ENCODE measurements around the gene SKIC2. TPM values are rescaled to one million over a fixed set of nuclear protein-coding genes. Genes with fewer than 3 reads are reported as not detected.
"Not testable (repeated sequence)": the region's sequence is repeated elsewhere in the genome, so short reads cannot be mapped to it uniquely, and the experiment has no call there.

SKIC2 gene
- polyA plus RNA-seq, 2 donors: 39.1 to 58.0 TPM

DNA sequence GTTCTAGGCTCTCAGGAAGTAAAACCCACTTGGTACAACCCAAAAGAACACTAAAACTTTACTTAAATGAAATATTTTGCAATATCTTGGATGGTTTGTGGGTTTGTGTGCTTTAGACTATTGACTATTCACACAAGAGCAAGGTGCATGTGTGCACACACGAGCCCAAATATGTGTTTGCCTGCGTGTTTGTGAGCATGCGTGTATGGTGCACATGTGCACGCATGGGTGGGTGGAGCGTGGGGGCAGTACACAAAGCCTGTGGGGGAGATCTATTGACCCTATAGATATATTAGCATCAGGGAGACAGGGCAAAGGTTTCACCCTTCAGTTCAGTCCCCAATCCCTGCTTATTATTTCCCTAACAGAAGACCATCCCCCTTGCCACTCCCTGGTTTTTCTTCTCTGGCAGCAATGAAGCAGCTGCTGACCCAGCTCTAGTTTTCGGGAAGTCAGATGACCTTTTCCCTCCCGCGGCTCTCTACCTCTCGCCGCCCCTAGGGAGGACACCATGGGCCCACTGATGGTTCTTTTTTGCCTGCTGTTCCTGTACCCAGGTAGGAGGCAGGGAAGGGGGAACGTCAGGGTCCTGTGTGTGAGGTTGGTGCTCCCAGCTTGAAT is 31.6 kb upstream of the SKIC2 start, which contains the start of gene C2:
Gene C2 (plus strand): TSS at position 476 of the 621 bp plus-strand sequence. CDS start 36 bp downstream, at position 512.
- no peak within 1 kb of the TSS for H3K27ac ChIP-seq (ENCODE audit: low read depth in 2 of 2, low read length in 1 of 2)

DNA sequence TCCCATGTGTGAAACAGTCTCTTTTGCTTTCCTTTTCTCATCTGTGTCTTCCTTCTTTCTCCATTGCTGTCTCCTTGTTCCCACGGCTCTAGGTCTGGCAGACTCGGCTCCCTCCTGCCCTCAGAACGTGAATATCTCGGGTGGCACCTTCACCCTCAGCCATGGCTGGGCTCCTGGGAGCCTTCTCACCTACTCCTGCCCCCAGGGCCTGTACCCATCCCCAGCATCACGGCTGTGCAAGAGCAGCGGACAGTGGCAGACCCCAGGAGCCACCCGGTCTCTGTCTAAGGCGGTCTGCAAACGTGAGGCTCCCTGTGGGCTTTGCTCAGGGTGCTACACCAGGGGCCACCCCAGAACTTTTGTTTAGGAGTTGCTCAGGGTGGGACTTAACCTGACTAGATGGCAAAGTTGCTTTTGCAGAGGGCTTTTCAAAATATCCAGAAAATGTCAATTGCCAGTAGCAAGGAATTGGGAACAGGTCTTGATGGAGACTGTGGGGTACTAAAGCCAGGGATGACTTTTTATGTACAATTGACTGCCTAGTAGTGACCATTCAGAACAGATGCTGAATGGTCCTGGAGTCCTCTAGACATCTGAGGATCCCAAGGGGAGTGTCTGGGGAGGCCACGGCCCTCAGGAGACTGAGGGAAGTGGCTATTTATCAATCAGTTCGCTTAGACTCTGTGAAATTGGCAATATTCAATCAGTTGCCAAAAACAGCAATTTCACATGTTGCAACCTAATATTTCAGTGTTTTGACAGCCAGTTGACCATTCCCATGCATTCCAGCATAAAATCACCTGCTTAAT is 30.9 kb upstream of the SKIC2 start:
- Histone ChIP-seq H3K27ac (ENCODE audit: low read depth in 2 of 2, low read length in 1 of 2) (no peak overlapping the region), H3K36me3 (ENCODE audit: control insufficient read depth in 2 of 2, insufficient read depth in 2 of 2, low read length in 1 of 2) (no peaks in the 10 kb centered on the region), H3K27me3 (ENCODE audit: control insufficient read depth in 1 of 2, insufficient read depth in 2 of 2, low read length in 2 of 2) (no peaks in the 10 kb centered on the region), H3K4me3 (ENCODE audit: low read depth in 1 of 2, low read length in 2 of 2) (no peak overlapping the region), H3K9me3 (ENCODE audit: control insufficient read depth in 2 of 2, insufficient read depth in 1 of 2, low read depth in 1 of 2, low read length in 1 of 2) (no peaks in the 10 kb centered on the region), H3K4me1 (ENCODE audit: control insufficient read depth in 2 of 2, insufficient read depth in 2 of 2, low read length in 1 of 2) (no peaks in the 10 kb centered on the region)
- 74 to 80% methylated on average over 11 of the region's 11 CpGs for WGBS, 2 donors

More for the DNA sequence above, 31.6 kb upstream of the SKIC2 start, which contains the start of gene C2:
- H3K4me3 ChIP-seq (ENCODE audit: low read depth in 1 of 2, low read length in 2 of 2): no peak within 1 kb of the TSS
- H3K36me3 ChIP-seq (ENCODE audit: control insufficient read depth in 2 of 2, insufficient read depth in 2 of 2, low read length in 1 of 2): no peaks in the 10 kb centered on the region
- no peaks in the 10 kb centered on the region for H3K4me1 ChIP-seq (ENCODE audit: control insufficient read depth in 2 of 2, insufficient read depth in 2 of 2, low read length in 1 of 2)
- WGBS, 2 donors: 57 to 68% methylated on average over 11 of the region's 11 CpGs
- no peaks in the 10 kb centered on the region for H3K27me3 ChIP-seq (ENCODE audit: control insufficient read depth in 1 of 2, insufficient read depth in 2 of 2, low read length in 2 of 2)
- no peaks in the 10 kb centered on the region for H3K9me3 ChIP-seq (ENCODE audit: control insufficient read depth in 2 of 2, insufficient read depth in 1 of 2, low read depth in 1 of 2, low read length in 1 of 2)

DNA sequence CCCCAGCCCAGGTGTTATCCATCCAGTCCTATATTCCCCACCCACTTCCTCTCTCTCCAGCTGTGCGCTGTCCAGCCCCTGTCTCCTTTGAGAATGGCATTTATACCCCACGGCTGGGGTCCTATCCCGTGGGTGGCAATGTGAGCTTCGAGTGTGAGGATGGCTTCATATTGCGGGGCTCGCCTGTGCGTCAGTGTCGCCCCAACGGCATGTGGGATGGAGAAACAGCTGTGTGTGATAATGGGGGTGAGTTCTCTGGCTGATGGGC is 30.4 kb upstream of the SKIC2 start:
- Histone ChIP-seq H3K27ac (ENCODE audit: low read depth in 2 of 2, low read length in 1 of 2) (no peak overlapping the region), H3K4me1 (ENCODE audit: control insufficient read depth in 2 of 2, insufficient read depth in 2 of 2, low read length in 1 of 2) (no peaks in the 10 kb centered on the region), H3K9me3 (ENCODE audit: control insufficient read depth in 2 of 2, insufficient read depth in 1 of 2, low read depth in 1 of 2, low read length in 1 of 2) (no peaks in the 10 kb centered on the region), H3K27me3 (ENCODE audit: control insufficient read depth in 1 of 2, insufficient read depth in 2 of 2, low read length in 2 of 2) (no peaks in the 10 kb centered on the region), H3K36me3 (ENCODE audit: control insufficient read depth in 2 of 2, insufficient read depth in 2 of 2, low read length in 1 of 2) (no peaks in the 10 kb centered on the region), H3K4me3 (ENCODE audit: low read depth in 1 of 2, low read length in 2 of 2) (no peak overlapping the region)
- WGBS, 2 donors: 74 to 80% methylated on average over 9 of the region's 9 CpGs

DNA sequence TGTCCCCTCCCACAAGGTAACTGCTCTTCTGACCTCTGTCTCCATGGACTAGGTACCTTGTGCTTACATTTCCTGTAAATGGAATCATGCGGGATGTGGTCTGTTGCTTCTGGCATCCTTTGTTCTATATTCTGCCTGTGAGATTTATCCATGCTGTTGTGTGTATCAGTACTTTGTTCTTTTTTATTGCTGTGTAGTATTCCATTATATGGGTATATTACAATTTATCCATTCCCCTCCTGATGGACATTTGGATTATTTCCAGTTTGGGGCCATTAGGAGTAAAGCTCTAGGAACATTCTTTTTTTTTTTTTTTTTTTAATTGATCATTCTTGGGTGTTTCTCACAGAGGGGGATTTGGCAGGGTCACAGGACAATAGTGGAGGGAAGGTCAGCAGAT is 28.0 kb upstream of the SKIC2 start:
- Histone ChIP-seq H3K27ac (ENCODE audit: low read depth in 2 of 2, low read length in 1 of 2) (no peak overlapping the region), H3K9me3 (ENCODE audit: control insufficient read depth in 2 of 2, insufficient read depth in 1 of 2, low read depth in 1 of 2, low read length in 1 of 2) (no peaks in the 10 kb centered on the region), H3K4me1 (ENCODE audit: control insufficient read depth in 2 of 2, insufficient read depth in 2 of 2, low read length in 1 of 2) (peaks cover 0 to 1% of the 10 kb centered on the region in 2 donors), H3K27me3 (ENCODE audit: control insufficient read depth in 1 of 2, insufficient read depth in 2 of 2, low read length in 2 of 2) (no peaks in the 10 kb centered on the region), H3K36me3 (ENCODE audit: control insufficient read depth in 2 of 2, insufficient read depth in 2 of 2, low read length in 1 of 2) (no peaks in the 10 kb centered on the region), H3K4me3 (ENCODE audit: low read depth in 1 of 2, low read length in 2 of 2) (no peak overlapping the region)
- 88 to 100% methylated on average over 1 of the region's 1 CpG for WGBS, 2 donors

DNA sequence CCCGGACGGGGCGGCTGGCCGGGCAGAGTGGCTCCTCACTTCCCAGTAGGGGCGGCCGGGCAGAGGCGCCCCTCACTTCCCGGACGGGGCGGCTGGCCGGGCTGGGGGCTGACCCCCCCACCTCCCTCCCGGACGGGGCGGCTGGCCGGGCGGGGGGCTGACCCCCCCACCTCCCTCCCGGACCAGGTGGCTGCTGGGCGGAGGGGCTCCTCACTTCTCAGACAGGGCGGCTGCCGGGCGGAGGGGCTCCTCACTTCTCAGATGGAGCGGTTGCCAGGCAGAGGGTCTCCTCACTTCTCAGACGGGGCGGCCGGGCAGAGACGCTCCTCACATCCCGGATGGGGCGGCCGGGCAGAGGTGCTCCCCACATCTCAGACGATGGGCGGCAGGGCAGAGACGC is 26.8 kb upstream of the SKIC2 start:
- 91 to 93% methylated on average over 15 to 32 of the region's 32 CpGs for WGBS, 2 donors
- H3K4me1 ChIP-seq (ENCODE audit: control insufficient read depth in 2 of 2, insufficient read depth in 2 of 2, low read length in 1 of 2): not testable (repeated sequence)

DNA sequence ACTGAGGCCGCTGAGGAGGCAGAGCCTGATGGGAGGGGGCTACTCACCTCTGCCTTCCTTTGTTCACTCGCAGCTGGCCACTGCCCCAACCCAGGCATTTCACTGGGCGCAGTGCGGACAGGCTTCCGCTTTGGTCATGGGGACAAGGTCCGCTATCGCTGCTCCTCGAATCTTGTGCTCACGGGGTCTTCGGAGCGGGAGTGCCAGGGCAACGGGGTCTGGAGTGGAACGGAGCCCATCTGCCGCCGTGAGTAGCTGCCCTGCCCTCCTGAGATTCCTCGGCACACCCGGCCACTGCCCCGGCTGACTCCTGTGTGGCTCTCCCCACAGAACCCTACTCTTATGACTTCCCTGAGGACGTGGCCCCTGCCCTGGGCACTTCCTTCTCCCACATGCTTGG is 25.4 kb upstream of the SKIC2 start:
- 89 to 90% methylated on average over 19 of the region's 19 CpGs for WGBS, 2 donors
- H3K4me1 ChIP-seq (ENCODE audit: control insufficient read depth in 2 of 2, insufficient read depth in 2 of 2, low read length in 1 of 2): peaks cover 0 to 1% of the 10 kb centered on the region in 2 donors
- no peak overlapping the region for H3K27ac ChIP-seq (ENCODE audit: low read depth in 2 of 2, low read length in 1 of 2)
- no peaks in the 10 kb centered on the region for H3K36me3 ChIP-seq (ENCODE audit: control insufficient read depth in 2 of 2, insufficient read depth in 2 of 2, low read length in 1 of 2)
- H3K27me3 ChIP-seq (ENCODE audit: control insufficient read depth in 1 of 2, insufficient read depth in 2 of 2, low read length in 2 of 2): no peaks in the 10 kb centered on the region
- no peaks in the 10 kb centered on the region for H3K9me3 ChIP-seq (ENCODE audit: control insufficient read depth in 2 of 2, insufficient read depth in 1 of 2, low read depth in 1 of 2, low read length in 1 of 2)
- H3K4me3 ChIP-seq (ENCODE audit: low read depth in 1 of 2, low read length in 2 of 2): no peak overlapping the region

More for the DNA sequence above, 26.8 kb upstream of the SKIC2 start:
- H3K36me3 ChIP-seq (ENCODE audit: control insufficient read depth in 2 of 2, insufficient read depth in 2 of 2, low read length in 1 of 2); H3K9me3 ChIP-seq (ENCODE audit: control insufficient read depth in 2 of 2, insufficient read depth in 1 of 2, low read depth in 1 of 2, low read length in 1 of 2); H3K27ac ChIP-seq (ENCODE audit: low read depth in 2 of 2, low read length in 1 of 2); H3K27me3 ChIP-seq (ENCODE audit: control insufficient read depth in 1 of 2, insufficient read depth in 2 of 2, low read length in 2 of 2); H3K4me3 ChIP-seq (ENCODE audit: low read depth in 1 of 2, low read length in 2 of 2): not testable (repeated sequence)

DNA sequence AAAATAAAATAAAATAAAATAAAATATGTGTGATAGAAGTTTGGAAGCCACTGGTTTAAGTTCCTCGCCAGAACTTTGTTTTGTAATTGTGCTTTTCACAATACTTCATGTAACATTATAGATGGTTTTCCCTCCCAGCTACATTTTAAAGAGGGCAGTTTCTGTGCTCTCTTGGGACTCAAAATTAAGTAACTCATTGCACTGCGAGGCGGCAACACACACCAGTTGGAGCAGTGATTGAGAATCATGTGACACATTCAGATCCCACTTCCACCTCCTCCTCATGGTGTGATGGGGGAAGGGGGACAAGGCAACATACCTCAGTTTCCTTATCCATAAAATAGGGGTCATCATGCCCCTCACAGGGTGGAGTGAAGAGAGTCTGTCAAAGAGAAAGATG is 24.0 kb upstream of the SKIC2 start:
- no peaks in the 10 kb centered on the region for H3K9me3 ChIP-seq (ENCODE audit: control insufficient read depth in 2 of 2, insufficient read depth in 1 of 2, low read depth in 1 of 2, low read length in 1 of 2)
- 85 to 87% methylated on average over 3 of the region's 3 CpGs for WGBS, 2 donors

DNA sequence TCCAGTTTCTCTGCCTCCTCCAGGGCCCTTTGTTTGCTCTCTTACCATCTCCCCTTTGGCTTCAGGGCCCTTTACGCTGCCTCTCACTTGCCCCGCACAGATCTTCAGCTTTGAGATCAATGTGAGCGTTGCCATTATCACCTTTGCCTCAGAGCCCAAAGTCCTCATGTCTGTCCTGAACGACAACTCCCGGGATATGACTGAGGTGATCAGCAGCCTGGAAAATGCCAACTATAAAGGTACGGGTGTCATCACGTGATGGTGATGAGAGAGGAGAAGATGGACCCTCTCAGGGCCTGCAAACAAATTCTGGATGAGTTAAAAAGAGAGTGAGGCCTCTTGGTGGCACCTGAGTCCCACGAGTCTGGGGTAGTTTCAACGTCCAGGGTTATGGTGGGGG is 23.2 kb upstream of the SKIC2 start:
- no peak overlapping the region for H3K4me3 ChIP-seq (ENCODE audit: low read depth in 1 of 2, low read length in 2 of 2)
- no peak overlapping the region for H3K27ac ChIP-seq (ENCODE audit: low read depth in 2 of 2, low read length in 1 of 2)
- H3K36me3 ChIP-seq (ENCODE audit: control insufficient read depth in 2 of 2, insufficient read depth in 2 of 2, low read length in 1 of 2): no peaks in the 10 kb centered on the region
- no peaks in the 10 kb centered on the region for H3K27me3 ChIP-seq (ENCODE audit: control insufficient read depth in 1 of 2, insufficient read depth in 2 of 2, low read length in 2 of 2)
- 81 to 85% methylated on average over 9 of the region's 9 CpGs for WGBS, 2 donors
- no peaks in the 10 kb centered on the region for H3K9me3 ChIP-seq (ENCODE audit: control insufficient read depth in 2 of 2, insufficient read depth in 1 of 2, low read depth in 1 of 2, low read length in 1 of 2)
- peaks cover 0 to 1% of the 10 kb centered on the region in 2 donors for H3K4me1 ChIP-seq (ENCODE audit: control insufficient read depth in 2 of 2, insufficient read depth in 2 of 2, low read length in 1 of 2)

More for the DNA sequence above, 24.0 kb upstream of the SKIC2 start:
- peaks cover 0 to 1% of the 10 kb centered on the region in 2 donors for H3K4me1 ChIP-seq (ENCODE audit: control insufficient read depth in 2 of 2, insufficient read depth in 2 of 2, low read length in 1 of 2)
- no peaks in the 10 kb centered on the region for H3K27me3 ChIP-seq (ENCODE audit: control insufficient read depth in 1 of 2, insufficient read depth in 2 of 2, low read length in 2 of 2)
- H3K4me3 ChIP-seq (ENCODE audit: low read depth in 1 of 2, low read length in 2 of 2): no peak overlapping the region
- H3K36me3 ChIP-seq (ENCODE audit: control insufficient read depth in 2 of 2, insufficient read depth in 2 of 2, low read length in 1 of 2): no peaks in the 10 kb centered on the region
- no peak overlapping the region for H3K27ac ChIP-seq (ENCODE audit: low read depth in 2 of 2, low read length in 1 of 2)

DNA sequence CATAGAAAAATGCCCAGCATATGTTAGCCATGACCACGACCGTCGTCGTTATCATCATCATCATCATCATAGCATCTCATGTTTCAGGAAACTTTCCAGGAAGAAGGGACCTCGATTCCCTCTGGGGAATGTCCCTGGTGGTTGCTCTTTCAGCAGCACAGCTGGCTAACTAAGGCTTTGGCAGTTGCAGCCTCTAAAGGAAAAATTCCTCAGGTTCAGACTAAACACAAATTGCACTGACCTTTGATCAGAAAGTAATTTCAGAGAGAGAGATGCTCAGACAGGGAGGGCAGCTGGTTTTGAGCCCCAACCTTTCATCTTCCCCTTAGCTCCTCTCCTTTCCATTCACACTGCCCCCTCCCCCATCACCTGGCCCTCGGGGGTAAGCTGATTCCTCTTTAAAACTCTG is 18.7 kb upstream of the SKIC2 start:
- WGBS, 2 donors: 14 to 17% methylated on average over 6 of the region's 6 CpGs

DNA sequence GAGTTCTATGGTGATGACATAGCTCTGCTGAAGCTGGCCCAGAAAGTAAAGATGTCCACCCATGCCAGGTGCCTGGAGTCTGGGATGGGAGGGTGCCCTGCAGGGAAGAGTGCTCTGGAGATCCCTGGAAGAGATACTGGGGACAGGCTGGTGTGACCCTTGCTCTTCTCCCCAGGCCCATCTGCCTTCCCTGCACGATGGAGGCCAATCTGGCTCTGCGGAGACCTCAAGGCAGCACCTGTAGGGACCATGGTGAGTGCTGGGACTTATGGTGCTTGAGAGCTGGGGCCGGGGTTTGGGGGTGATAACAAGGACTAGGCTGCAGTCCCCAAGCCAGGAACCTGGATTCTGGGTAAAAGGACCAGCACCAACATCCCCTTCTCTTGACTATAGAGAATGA is 15.2 kb upstream of the SKIC2 start:
- Histone ChIP-seq H3K9me3 (ENCODE audit: control insufficient read depth in 2 of 2, insufficient read depth in 1 of 2, low read depth in 1 of 2, low read length in 1 of 2) (no peaks in the 10 kb centered on the region), H3K27me3 (ENCODE audit: control insufficient read depth in 1 of 2, insufficient read depth in 2 of 2, low read length in 2 of 2) (no peaks in the 10 kb centered on the region), H3K36me3 (ENCODE audit: control insufficient read depth in 2 of 2, insufficient read depth in 2 of 2, low read length in 1 of 2) (no peaks in the 10 kb centered on the region), H3K4me1 (ENCODE audit: control insufficient read depth in 2 of 2, insufficient read depth in 2 of 2, low read length in 1 of 2) (peaks cover 0 to 20% of the 10 kb centered on the region in 2 donors), H3K27ac (ENCODE audit: low read depth in 2 of 2, low read length in 1 of 2) (no peak overlapping the region), H3K4me3 (ENCODE audit: low read depth in 1 of 2, low read length in 2 of 2) (no peak overlapping the region)
- 84 to 88% methylated on average over 3 of the region's 3 CpGs for WGBS, 2 donors

More for the DNA sequence above, 18.7 kb upstream of the SKIC2 start:
- Histone ChIP-seq H3K9me3 (ENCODE audit: control insufficient read depth in 2 of 2, insufficient read depth in 1 of 2, low read depth in 1 of 2, low read length in 1 of 2) (no peaks in the 10 kb centered on the region), H3K4me1 (ENCODE audit: control insufficient read depth in 2 of 2, insufficient read depth in 2 of 2, low read length in 1 of 2) (peaks cover 0 to 7% of the 10 kb centered on the region in 2 donors), H3K4me3 (ENCODE audit: low read depth in 1 of 2, low read length in 2 of 2) (no peak overlapping the region), H3K27ac (ENCODE audit: low read depth in 2 of 2, low read length in 1 of 2) (no peak overlapping the region), H3K36me3 (ENCODE audit: control insufficient read depth in 2 of 2, insufficient read depth in 2 of 2, low read length in 1 of 2) (no peaks in the 10 kb centered on the region), H3K27me3 (ENCODE audit: control insufficient read depth in 1 of 2, insufficient read depth in 2 of 2, low read length in 2 of 2) (no peaks in the 10 kb centered on the region)
